Right atrium auricular region (tissue), 2 donors: ENCODE data around the gene CEP57L1. TPM values are rescaled to one million over a fixed set of nuclear protein-coding genes. Genes with fewer than 3 reads are reported as not detected.

ENCODE experiments used
- DNase-seq: peaks from one replicate; pipeline ENCODE4 v3.0.0-alpha.2; 2019; ENCODE audit warnings: low spot score
- H3K27ac ChIP-seq, 2 donors: fragments of 200-600 bp; sonication (generic); 1 replicate in 1 of 2; 2 replicates in 1 of 2; pipeline ENCODE4 v1.5.1; 2016 to 2019
- H3K27me3 ChIP-seq, 2 donors: fragments of 200-600 bp; sonication (generic); one replicate each; pipeline versions ENCODE4 v1.5.1 to v1.6.0; 2017 to 2019
- H3K36me3 ChIP-seq: fragments of 200-600 bp; sonication (generic); one replicate; pipeline ENCODE4 v1.5.1; 2016
- H3K4me1 ChIP-seq, 2 donors: fragments of 200-600 bp; sonication (generic); one replicate each; pipeline versions ENCODE4 v1.5.1 to v1.6.0; 2017 to 2019
- H3K4me3 ChIP-seq, 2 donors: fragments of 200-600 bp; sonication (generic); 1 replicate in 1 of 2; 2 replicates in 1 of 2; pipeline ENCODE4 v1.5.1; 2017 to 2019; ENCODE audit warnings: mild to moderate bottlenecking in 1 of 2, moderate library complexity in 1 of 2
- H3K9me3 ChIP-seq, 2 donors: fragments of 200-600 bp; sonication (generic); one replicate each; pipeline ENCODE4 v1.5.1; 2019
- CTCF ChIP-seq, 2 donors: fragments of 200-600 bp; sonication (generic); IDR thresholded peaks; one replicate each; pipeline ENCODE4 v1.5.1; 2019; ENCODE audit warnings: antibody characterized with exemption in 2 of 2
- total RNA-seq, 2 donors: library from RNA; depleted of rRNA; stranded (reverse); fragments of >200 nt; gene quantifications; one replicate each; pipeline ENCODE4 v1.1.0, GENCODE V29; 2016

The CEP57L1 gene
- total RNA-seq, 2 donors from 2014 or later = 6.9 to 15.6 TPM

- Histone ChIP-seq H3K4me1 (peaks cover 0 to 43% of the 10 kb centered on the region in 2 donors), H3K4me3 (no peak overlapping the region)
- no peak for TF ChIP-seq CTCF (IDR thresholded peaks at IDR 0.05)
Measured at GRCh38 chr6:109062767-109063352, 32.4 kb upstream of the CEP57L1 start.

GRCh38 chr6:109069746-109070145 is 25.6 kb upstream of the CEP57L1 start:
- no peaks in the 10 kb centered on the region for H3K36me3 ChIP-seq
- no peak for DNase-seq
- no peaks in the 10 kb centered on the region for H3K27me3 ChIP-seq
- H3K4me3 ChIP-seq = no peak overlapping the region
- H3K4me1 ChIP-seq = peaks cover 0 to 41% of the 10 kb centered on the region in 2 donors
- H3K9me3 ChIP-seq = no peaks in the 10 kb centered on the region
- no peak overlapping the region for H3K27ac ChIP-seq
- TF ChIP-seq CTCF (IDR thresholded peaks at IDR 0.05) = no peak

More at GRCh38 chr6:109062767-109063352, 32.4 kb upstream of the CEP57L1 start:
- H3K27me3 ChIP-seq = no peaks in the 10 kb centered on the region
- no peak for DNase-seq
- H3K9me3 ChIP-seq = no peaks in the 10 kb centered on the region
- H3K27ac ChIP-seq = no peak overlapping the region
- no peaks in the 10 kb centered on the region for H3K36me3 ChIP-seq

- Histone ChIP-seq H3K27me3 (no peaks in the 10 kb centered on the region), H3K36me3 (no peaks in the 10 kb centered on the region), H3K9me3 (no peaks in the 10 kb centered on the region), H3K4me3 (no peak overlapping the region), H3K27ac (peak overlapping the region in 1 of 2 donors; percentile 24), H3K4me1 (peaks cover 0 to 42% of the 10 kb centered on the region in 2 donors)
- TF ChIP-seq CTCF (IDR thresholded peaks at IDR 0.05) = no peak
- DNase-seq = no peak
Measured at GRCh38 chr6:109071125-109071917, 24.0 kb upstream of the CEP57L1 start.

GRCh38 chr6:109073344-109074132 is 21.8 kb upstream of the CEP57L1 start:
- no peak for DNase-seq
- H3K9me3 ChIP-seq = no peaks in the 10 kb centered on the region
- H3K36me3 ChIP-seq = no peaks in the 10 kb centered on the region
- H3K27ac ChIP-seq = no peak overlapping the region
- H3K4me3 ChIP-seq = no peak overlapping the region
- TF ChIP-seq CTCF (IDR thresholded peaks at IDR 0.05) = peak; percentile 60 to 76
- peaks cover 0 to 36% of the 10 kb centered on the region in 2 donors for H3K4me1 ChIP-seq
- H3K27me3 ChIP-seq = no peaks in the 10 kb centered on the region

GRCh38 chr6:109074133-109074415 is 21.2 kb upstream of the CEP57L1 start:
- Histone ChIP-seq H3K27ac (no peak overlapping the region), H3K27me3 (no peaks in the 10 kb centered on the region), H3K9me3 (no peaks in the 10 kb centered on the region), H3K4me1 (peaks cover 0 to 39% of the 10 kb centered on the region in 2 donors), H3K4me3 (no peak overlapping the region), H3K36me3 (no peaks in the 10 kb centered on the region)
- no peak for DNase-seq
- TF ChIP-seq CTCF (IDR thresholded peaks at IDR 0.05) = no peak
